Measurements from ENCODE around the gene SARM1. TPM values are rescaled to one million over a fixed set of nuclear protein-coding genes. Genes with fewer than 3 reads are reported as not detected.

Gene SARM1
- 10.1 TPM for total RNA-seq

DNA sequence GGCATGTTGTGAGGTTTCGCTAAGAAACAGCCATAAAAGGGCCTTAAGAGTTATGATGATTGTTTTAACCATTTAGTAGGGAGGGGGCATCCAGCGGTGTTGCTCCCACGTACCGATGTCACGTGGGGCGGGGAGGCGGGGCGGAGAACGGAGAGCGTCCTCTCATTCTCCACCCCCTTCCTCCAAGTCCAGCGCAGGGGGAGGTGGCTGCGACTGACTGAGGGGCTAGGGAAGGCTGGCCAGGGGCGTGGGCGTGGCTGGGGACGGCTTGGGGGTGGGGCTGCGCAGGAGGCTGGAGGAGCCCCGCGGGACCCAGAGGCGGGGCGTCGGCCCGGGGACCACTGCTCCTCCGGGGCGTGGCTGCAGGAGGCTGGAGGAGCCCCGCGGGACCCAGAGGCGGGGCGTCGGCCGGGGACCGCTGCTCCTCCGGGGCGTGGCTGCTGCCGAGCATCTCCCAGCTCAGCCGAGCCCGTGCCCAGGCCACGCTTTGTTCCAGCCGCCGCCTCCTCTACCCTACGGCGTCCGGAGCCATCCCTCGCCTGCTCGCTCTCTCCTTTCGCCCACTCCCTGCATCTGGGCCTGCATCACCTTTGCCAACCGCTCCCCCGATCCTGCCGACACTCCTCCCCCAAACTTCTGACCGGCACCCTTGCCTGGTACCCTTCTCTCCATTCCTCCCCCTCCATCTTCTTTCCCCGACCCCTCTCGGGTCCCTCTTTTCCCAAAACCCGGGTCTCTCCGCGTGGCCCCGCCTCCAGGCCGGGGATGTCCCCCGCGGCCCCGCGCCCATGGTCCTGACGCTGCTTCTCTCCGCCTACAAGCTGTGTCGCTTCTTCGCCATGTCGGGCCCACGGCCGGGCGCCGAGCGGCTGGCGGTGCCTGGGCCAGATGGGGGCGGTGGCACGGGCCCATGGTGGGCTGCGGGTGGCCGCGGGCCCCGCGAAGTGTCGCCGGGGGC lies at the start of gene SARM1:
Gene SARM1 (plus strand): TSS at position 450 of the 958 bp plus-strand sequence. CDS start 339 bp downstream, at position 789.
- Histone ChIP-seq H3K27me3 (no peaks in the 10 kb centered on the region), H3K27ac (peak within 1 kb of the TSS; percentile 71), H3K4me1 (peaks cover 17% of the 10 kb centered on the region), H3K36me3 (no peaks in the 10 kb centered on the region), H3K4me3 (peak within 1 kb of the TSS; percentile 50 to 72), H3K9me3 (no peaks in the 10 kb centered on the region)
- peak in 1 of 2 donors; percentile 52 for TF ChIP-seq POLR2AphosphoS5 (IDR thresholded peaks at IDR 0.05; ENCODE audit: insufficient read depth in 1 of 2, low read depth in 1 of 2)
- TF ChIP-seq, protein P1, sequence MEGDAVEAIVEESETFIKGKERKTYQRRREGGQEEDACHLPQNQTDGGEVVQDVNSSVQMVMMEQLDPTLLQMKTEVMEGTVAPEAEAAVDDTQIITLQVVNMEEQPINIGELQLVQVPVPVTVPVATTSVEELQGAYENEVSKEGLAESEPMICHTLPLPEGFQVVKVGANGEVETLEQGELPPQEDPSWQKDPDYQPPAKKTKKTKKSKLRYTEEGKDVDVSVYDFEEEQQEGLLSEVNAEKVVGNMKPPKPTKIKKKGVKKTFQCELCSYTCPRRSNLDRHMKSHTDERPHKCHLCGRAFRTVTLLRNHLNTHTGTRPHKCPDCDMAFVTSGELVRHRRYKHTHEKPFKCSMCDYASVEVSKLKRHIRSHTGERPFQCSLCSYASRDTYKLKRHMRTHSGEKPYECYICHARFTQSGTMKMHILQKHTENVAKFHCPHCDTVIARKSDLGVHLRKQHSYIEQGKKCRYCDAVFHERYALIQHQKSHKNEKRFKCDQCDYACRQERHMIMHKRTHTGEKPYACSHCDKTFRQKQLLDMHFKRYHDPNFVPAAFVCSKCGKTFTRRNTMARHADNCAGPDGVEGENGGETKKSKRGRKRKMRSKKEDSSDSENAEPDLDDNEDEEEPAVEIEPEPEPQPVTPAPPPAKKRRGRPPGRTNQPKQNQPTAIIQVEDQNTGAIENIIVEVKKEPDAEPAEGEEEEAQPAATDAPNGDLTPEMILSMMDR (IDR thresholded peaks at IDR 0.05), result no peak
- TF ChIP-seq POLR2A (IDR thresholded peaks at IDR 0.05), result no peak
- intact Hi-C loops (cut with DNase I), result no loop called here
- DNase-seq (ENCODE audit: extremely low spot score in 2 of 2), result no peak

DNA sequence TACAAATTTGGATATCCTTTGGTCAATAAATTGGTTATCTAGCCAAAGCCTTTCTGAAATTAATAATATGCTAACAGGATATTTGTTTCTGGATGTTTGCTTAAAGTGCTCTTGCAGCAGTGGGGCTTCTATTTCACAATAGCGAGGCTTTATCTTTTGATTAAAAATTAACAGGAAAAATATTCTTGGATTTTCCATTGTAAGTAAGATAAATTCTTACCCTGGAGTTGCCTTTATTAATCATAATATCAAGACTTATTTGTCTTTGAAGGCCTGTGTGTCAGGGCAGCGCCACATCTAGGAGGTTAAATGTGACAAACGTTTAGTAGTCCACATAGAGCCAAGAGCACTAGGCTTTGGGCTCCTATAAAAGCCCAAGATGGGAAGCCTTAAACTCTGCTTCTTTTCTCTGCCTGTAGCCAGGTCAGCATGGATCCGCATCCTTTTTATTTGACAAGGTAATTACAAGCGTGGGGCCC lies 47.2 kb upstream of the SARM1 start:
- no peak overlapping the region for H3K4me3 ChIP-seq
- H3K27ac ChIP-seq, result no peak overlapping the region
- no peak for TF ChIP-seq POLR2AphosphoS5 (IDR thresholded peaks at IDR 0.05; ENCODE audit: insufficient read depth in 1 of 2, low read depth in 1 of 2)
- TF ChIP-seq, protein P1 (IDR thresholded peaks at IDR 0.05), result no peak
- no peak for TF ChIP-seq POLR2A (IDR thresholded peaks at IDR 0.05)
- intact Hi-C loops (cut with DNase I), result no loop called here
- no peaks in the 10 kb centered on the region for H3K9me3 ChIP-seq
- peaks cover 10% of the 10 kb centered on the region for H3K4me1 ChIP-seq
- no peaks in the 10 kb centered on the region for H3K27me3 ChIP-seq
- peaks cover 0 to 16% of the 10 kb centered on the region in 2 donors for H3K36me3 ChIP-seq
- peak in 1 of 2 donors; percentile 18 for DNase-seq (ENCODE audit: extremely low spot score in 2 of 2)

DNA sequence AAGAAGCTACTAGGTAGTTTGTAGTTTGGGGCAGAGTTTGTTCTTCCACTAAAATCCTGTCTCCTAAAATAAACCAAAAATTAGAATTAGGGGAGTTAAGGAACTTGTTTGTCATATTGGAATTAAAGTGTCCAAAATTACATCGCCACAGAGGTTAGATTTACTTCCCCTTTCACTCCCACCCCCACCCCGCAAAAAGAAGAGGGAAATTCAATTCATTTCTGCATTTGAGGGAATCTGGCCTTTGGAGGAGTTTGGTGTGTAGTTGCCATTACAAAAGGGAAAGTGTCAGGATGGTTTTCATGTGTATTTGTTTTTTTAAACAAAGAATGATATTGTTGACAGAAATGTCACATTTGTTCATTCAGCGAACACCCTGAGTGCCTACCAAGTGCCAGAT lies 46.7 kb upstream of the SARM1 start:
- H3K9me3 ChIP-seq, result no peaks in the 10 kb centered on the region
- TF ChIP-seq, protein P1 (IDR thresholded peaks at IDR 0.05), result no peak
- TF ChIP-seq POLR2AphosphoS5 (IDR thresholded peaks at IDR 0.05; ENCODE audit: insufficient read depth in 1 of 2, low read depth in 1 of 2), result no peak
- no peak for TF ChIP-seq POLR2A (IDR thresholded peaks at IDR 0.05)
- H3K27me3 ChIP-seq, result no peaks in the 10 kb centered on the region
- intact Hi-C loops (cut with DNase I), result no loop called here
- DNase-seq (ENCODE audit: extremely low spot score in 2 of 2), result no peak
- no peak overlapping the region for H3K4me3 ChIP-seq
- H3K36me3 ChIP-seq, result peaks cover 0 to 20% of the 10 kb centered on the region in 2 donors
- H3K27ac ChIP-seq, result no peak overlapping the region
- H3K4me1 ChIP-seq, result peaks cover 6% of the 10 kb centered on the region

DNA sequence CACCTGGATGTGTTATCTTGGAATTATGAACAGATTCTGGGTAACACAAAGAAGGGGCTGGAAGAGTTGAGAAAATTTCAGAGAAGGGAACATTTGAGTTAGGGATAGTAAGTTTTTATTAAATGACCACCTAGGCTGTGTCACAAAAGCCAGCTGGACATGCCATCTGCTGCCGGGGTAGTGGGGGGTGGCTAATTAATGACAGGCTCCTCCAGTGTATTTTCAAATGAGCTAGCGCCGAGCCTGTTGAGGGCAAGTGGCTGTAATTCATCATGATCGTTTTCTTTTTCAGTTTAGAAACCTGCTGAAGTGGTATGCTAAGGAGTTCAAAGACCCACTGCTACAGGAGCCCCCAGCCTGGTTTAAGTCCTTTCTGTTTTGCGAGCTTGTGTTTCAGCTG lies 46.3 kb upstream of the SARM1 start:
- H3K9me3 ChIP-seq, result no peaks in the 10 kb centered on the region
- DNase-seq (ENCODE audit: extremely low spot score in 2 of 2), result peak in 1 of 2 donors; percentile 42
- peaks cover 0 to 20% of the 10 kb centered on the region in 2 donors for H3K36me3 ChIP-seq
- no peak overlapping the region for H3K27ac ChIP-seq
- TF ChIP-seq POLR2A (IDR thresholded peaks at IDR 0.05) (no peak), POLR2AphosphoS5 (IDR thresholded peaks at IDR 0.05; ENCODE audit: insufficient read depth in 1 of 2, low read depth in 1 of 2) (no peak)
- TF ChIP-seq, protein P1 (IDR thresholded peaks at IDR 0.05), result no peak
- intact Hi-C loops (cut with DNase I), result no loop called here
- no peak overlapping the region for H3K4me3 ChIP-seq
- H3K27me3 ChIP-seq, result no peaks in the 10 kb centered on the region
- H3K4me1 ChIP-seq, result peaks cover 1% of the 10 kb centered on the region

Measured in vagina (tissue), 2 donors.